ENCODE results near the gene OXLD1.

The OXLD1 gene

GRCh38 chr17:81666342-81667191 lies at the start of gene OXLD1, which contains the start of gene CCDC137:
TSS of gene OXLD1 (minus strand) at chr17:81666605. CDS start at chr17:81666577, 28 bp downstream.
TSS of gene CCDC137 (plus strand) at chr17:81666737. CDS start at chr17:81666767, 30 bp downstream.
- no peak for TF ChIP-seq CTCF (IDR thresholded peaks at IDR 0.05; ENCODE audit: borderline replicate concordance, insufficient read depth, low read depth, low read length)
- peak within 1 kb of the TSS; percentile 100 for H3K4me3 ChIP-seq (ENCODE audit: low read depth, low read length)

- no peak overlapping the region for H3K4me3 ChIP-seq (ENCODE audit: low read depth, low read length)
- TF ChIP-seq CTCF (IDR thresholded peaks at IDR 0.05; ENCODE audit: borderline replicate concordance, insufficient read depth, low read depth, low read length): no peak
Measured at GRCh38 chr17:81715107-81715871, 48.9 kb upstream of the OXLD1 start.

- no peak for TF ChIP-seq CTCF (IDR thresholded peaks at IDR 0.05; ENCODE audit: borderline replicate concordance, insufficient read depth, low read depth, low read length)
- no peak overlapping the region for H3K4me3 ChIP-seq (ENCODE audit: low read depth, low read length)
Measured at GRCh38 chr17:81714412-81715106, 48.2 kb upstream of the OXLD1 start.

- no peak for TF ChIP-seq CTCF (IDR thresholded peaks at IDR 0.05; ENCODE audit: borderline replicate concordance, insufficient read depth, low read depth, low read length)
Measured at GRCh38 chr17:81713556-81714411, 47.4 kb upstream of the OXLD1 start.

GRCh38 chr17:81713004-81713555 lies 46.7 kb upstream of the OXLD1 start:
- peak overlapping the region; percentile 72 for H3K4me3 ChIP-seq (ENCODE audit: low read depth, low read length)
- no peak for TF ChIP-seq CTCF (IDR thresholded peaks at IDR 0.05; ENCODE audit: borderline replicate concordance, insufficient read depth, low read depth, low read length)

More at GRCh38 chr17:81713556-81714411, 47.4 kb upstream of the OXLD1 start:
- H3K4me3 ChIP-seq (ENCODE audit: low read depth, low read length): no peak overlapping the region

- H3K4me3 ChIP-seq (ENCODE audit: low read depth, low read length): peak overlapping the region; percentile 72
- TF ChIP-seq CTCF (IDR thresholded peaks at IDR 0.05; ENCODE audit: borderline replicate concordance, insufficient read depth, low read depth, low read length): 0 out of 2 replicates have a peak, but pooled peaks have one; percentile 24
Measured at GRCh38 chr17:81712468-81713003, 46.1 kb upstream of the OXLD1 start.
